ENCODE measurements around the gene MAP2K3. TPM values are rescaled to one million over a fixed set of nuclear protein-coding genes. Genes with fewer than 3 reads are reported as not detected.

Gene MAP2K3
- total and polyA plus RNA-seq, 2 of the 8 experiments (the other 6 are each of a cell fraction or from before 2014, with no cell fraction given): 16.9 to 33.5 TPM

DNA sequence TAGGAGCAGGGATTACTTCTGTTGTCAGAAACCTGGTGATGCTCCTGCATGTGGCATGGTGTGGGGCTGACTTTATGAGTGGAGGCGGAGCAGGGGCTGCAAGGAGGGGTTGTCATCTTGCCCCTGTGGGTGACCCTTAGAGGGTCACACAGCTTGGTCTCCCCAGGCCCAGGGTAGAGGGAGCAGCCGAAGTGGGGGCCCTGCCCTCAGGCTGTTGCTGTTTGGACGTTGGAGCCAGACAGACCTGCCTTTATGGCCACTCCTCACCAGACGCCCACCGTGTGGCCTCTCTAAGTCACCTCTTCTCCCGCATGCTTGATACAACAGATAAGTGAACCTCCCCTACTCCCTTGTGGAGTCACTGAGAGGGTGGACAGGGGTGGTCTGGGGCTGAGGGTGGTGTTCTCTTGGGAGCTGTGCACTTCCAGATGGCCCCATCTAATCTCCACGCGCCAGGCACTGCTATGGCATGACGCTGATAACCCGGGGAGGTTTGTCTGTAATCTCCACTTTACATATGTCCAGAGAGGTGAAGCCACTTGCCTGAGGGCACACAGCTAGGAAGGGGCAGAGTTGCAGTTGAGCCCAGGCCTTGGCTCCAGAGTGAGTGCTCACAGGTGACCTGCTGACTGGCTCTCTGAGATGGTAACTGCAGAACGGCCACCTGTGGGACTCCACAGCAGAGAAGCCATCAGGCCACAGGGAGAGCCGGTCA, 10.0 kb downstream of the MAP2K3 start (continued):
- TF ChIP-seq SUZ12 (IDR thresholded peaks at IDR 0.05; ENCODE audit: low read length) (no peak), SP1 (IDR thresholded peaks at IDR 0.05; ENCODE audit: low read depth, low read length) (no peak), SP2 (IDR thresholded peaks at IDR 0.05; ENCODE audit: low read length) (no peak), BCL11A (IDR thresholded peaks at IDR 0.05; ENCODE audit: low read depth in 2 of 2, low read length in 2 of 2) (no peak), YY1 (IDR thresholded peaks at IDR 0.05; ENCODE audit: low read depth, low read length) (no peak), TBP (IDR thresholded peaks at IDR 0.05; ENCODE audit: low read depth, low read length) (no peak), TAF7 (optimal IDR thresholded peaks at IDR 0.05; ENCODE audit: borderline replicate concordance, low read depth, low read length) (no peak), RNF2 (IDR thresholded peaks at IDR 0.05; ENCODE audit: borderline replicate concordance, low read depth, low read length, missing control alignments, poor library complexity, severe bottlenecking) (no peak)
